Endodermal cell (in vitro differentiated cells): ENCODE measurements around the gene TMF1. TPM values are rescaled to one million over a fixed set of nuclear protein-coding genes. Genes with fewer than 3 reads are reported as not detected.
A peak's percentile ranks its signal among the peaks of the same experiment; 100 is the strongest.

Experiments used
- DNase-seq: peaks from one replicate; pipeline ENCODE4 v3.0.0-alpha.2; 2017
- H3K27ac ChIP-seq: 2 replicates; pipeline ENCODE4 v1.5.1; 2013; ENCODE audit warnings: mild to moderate bottlenecking, low read depth, low read length, moderate library complexity
- H3K27me3 ChIP-seq: 2 replicates; pipeline ENCODE4 v1.6.1; 2013; ENCODE audit warnings: mild to moderate bottlenecking, low read length, moderate library complexity; ENCODE audit not compliant: insufficient read depth, control insufficient read depth, poor library complexity, severe bottlenecking
- H3K36me3 ChIP-seq: 2 replicates; pipeline ENCODE4 v1.7.0; 2013; ENCODE audit warnings: mild to moderate bottlenecking, low read length, moderate library complexity; ENCODE audit not compliant: control insufficient read depth, insufficient read depth
- H3K4me1 ChIP-seq: one replicate; pipeline ENCODE4 v1.7.0; 2013; ENCODE audit warnings: low read length; ENCODE audit not compliant: control insufficient read depth, insufficient read depth
- H3K4me3 ChIP-seq: 2 replicates; pipeline ENCODE4 v1.5.1; 2013; ENCODE audit warnings: mild to moderate bottlenecking, low read length, moderate library complexity
- H3K9ac ChIP-seq: 2 replicates; pipeline ENCODE4 v1.6.1; 2013; ENCODE audit warnings: mild to moderate bottlenecking, low read length, moderate library complexity; ENCODE audit not compliant: poor library complexity, severe bottlenecking; ENCODE audit errors: extremely low read depth
- H3K9me3 ChIP-seq: 2 replicates; pipeline ENCODE4 v1.6.1; 2013; ENCODE audit warnings: mild to moderate bottlenecking, low read length, moderate library complexity; ENCODE audit not compliant: control insufficient read depth
- H3K27ac Mint-ChIP-seq: 2 replicates; pipeline ENCODE4 v1.8.0; 2020; ENCODE audit warnings: mixed read lengths
- H3K27me3 Mint-ChIP-seq: 2 replicates; pipeline ENCODE4 v1.8.0; 2021; ENCODE audit warnings: mild to moderate bottlenecking, mixed read lengths; ENCODE audit not compliant: insufficient read depth
- H3K36me3 Mint-ChIP-seq: 2 replicates; pipeline ENCODE4 v1.8.0; 2020; ENCODE audit warnings: low read depth, mixed read lengths
- H3K4me1 Mint-ChIP-seq: 2 replicates; pipeline ENCODE4 v1.8.0; 2020; ENCODE audit warnings: mixed read lengths
- H3K4me3 Mint-ChIP-seq: 2 replicates; pipeline ENCODE4 v1.8.0; 2020; ENCODE audit warnings: mild to moderate bottlenecking, moderate library complexity, mixed read lengths
- H3K9me3 Mint-ChIP-seq: 2 replicates; pipeline ENCODE4 v1.8.0; 2020; ENCODE audit warnings: mild to moderate bottlenecking, mixed read lengths
- CTCF ChIP-seq: fragments of 200-600 bp; sonication (generic); conservative IDR thresholded peaks from 2 replicates; pipeline ENCODE4 v1.5.0; 2021; ENCODE audit warnings: antibody characterized with exemption, mild to moderate bottlenecking
- WGBS, 2 experiments: methylation state at CpG; one replicate each; pipeline versions ENCODE4 v1.1.5 to v1.1.7; 2013; ENCODE audit warnings: missing lambda C conversion rate in 2 of 2, mixed read lengths in 1 of 2; ENCODE audit not compliant: insufficient coverage in 1 of 2, insufficient read length in 1 of 2; 5-methylcytosine and 5-hydroxymethylcytosine counted together
- total RNA-seq, 2 donors: library from RNA; stranded (reverse); fragmentation: NEBNext Ultra II Directional in 1 of 2; extraction: Animal tissue kit (Norgen Biotek cat#: 25700) in 1 of 2; gene quantifications; 2 replicates in 1 of 2; 3 replicates in 1 of 2; pipeline ENCODE4 v1.2.1, GENCODE V29; 2021

TMF1 gene
- total RNA-seq, 2 donors from 2014 or later, result 25.6 to 31.3 TPM

GRCh38 chr3:69096299-69096698 lies 44.2 kb upstream of the TMF1 start:
- no peaks in the 10 kb centered on the region for H3K9me3 Mint-ChIP-seq
- no peak overlapping the region for H3K27ac Mint-ChIP-seq
- TF ChIP-seq CTCF, result no peak

GRCh38 chr3:69095636-69096035 lies 43.5 kb upstream of the TMF1 start:
- Mint-ChIP-seq H3K9me3 (no peaks in the 10 kb centered on the region), H3K36me3 (peaks cover 3% of the 10 kb centered on the region), H3K27me3 (no peaks in the 10 kb centered on the region), H3K27ac (no peak overlapping the region), H3K4me3 (no peak overlapping the region), H3K4me1 (peaks cover 5% of the 10 kb centered on the region)
- Histone ChIP-seq H3K36me3 (no peaks in the 10 kb centered on the region), H3K4me1 (no peaks in the 10 kb centered on the region), H3K27me3 (no peaks in the 10 kb centered on the region), H3K9ac (no peak overlapping the region), H3K27ac (no peak overlapping the region), H3K4me3 (no peak overlapping the region), H3K9me3 (no peaks in the 10 kb centered on the region)
- no peak for DNase-seq
- 73 to 96% methylated on average over 2 to 5 of the region's 5 CpGs for WGBS, 2 experiments
- TF ChIP-seq CTCF, result no peak

More at GRCh38 chr3:69096299-69096698, 44.2 kb upstream of the TMF1 start:
- no peaks in the 10 kb centered on the region for H3K9me3 ChIP-seq
- H3K9ac ChIP-seq, result no peak overlapping the region
- H3K4me3 ChIP-seq, result no peak overlapping the region
- no peaks in the 10 kb centered on the region for H3K36me3 ChIP-seq
- peaks cover 3% of the 10 kb centered on the region for H3K36me3 Mint-ChIP-seq
- H3K27ac ChIP-seq, result no peak overlapping the region
- H3K4me1 Mint-ChIP-seq, result peaks cover 5% of the 10 kb centered on the region
- no peaks in the 10 kb centered on the region for H3K27me3 ChIP-seq
- 82 to 93% methylated on average over 2 to 5 of the region's 5 CpGs for WGBS, 2 experiments
- no peak for DNase-seq
- H3K27me3 Mint-ChIP-seq, result no peaks in the 10 kb centered on the region
- no peaks in the 10 kb centered on the region for H3K4me1 ChIP-seq
- no peak overlapping the region for H3K4me3 Mint-ChIP-seq

DNA sequence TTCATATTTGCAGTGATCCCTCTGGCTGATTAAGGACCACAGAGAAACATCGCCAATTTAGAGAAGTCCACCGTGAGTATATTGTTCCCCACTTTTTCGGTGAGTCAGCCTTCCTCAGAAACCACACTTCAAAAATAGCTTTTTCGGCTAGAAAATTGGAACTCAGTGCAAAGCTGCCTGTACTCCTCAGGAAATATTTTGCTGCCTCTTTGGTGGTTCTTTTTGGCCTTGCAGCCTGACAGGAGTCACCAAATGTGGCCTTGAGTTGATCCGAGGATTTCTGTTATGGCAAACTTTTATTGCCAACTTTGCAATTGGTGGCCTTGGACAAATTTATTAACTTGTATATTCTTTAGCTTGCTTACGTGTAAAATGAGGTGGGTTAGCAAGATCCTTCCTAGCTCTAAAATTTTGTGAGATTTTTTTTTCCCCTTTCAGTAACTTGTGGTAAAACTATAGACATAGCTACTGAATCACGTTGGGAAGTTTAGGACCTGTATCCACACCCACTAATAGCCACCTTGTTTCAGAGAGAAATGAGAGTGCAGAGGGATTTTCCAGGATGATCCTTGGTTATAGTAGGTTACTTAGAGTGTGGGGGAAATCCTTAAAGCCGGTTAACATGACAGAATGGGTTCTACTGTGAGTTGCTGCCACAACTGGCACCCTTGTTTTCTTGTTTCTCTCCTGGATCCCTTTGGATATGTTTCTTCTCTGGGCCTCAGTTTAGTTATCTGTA lies 42.5 kb upstream of the TMF1 start:
- 92 to 93% methylated on average over 5 to 8 of the region's 8 CpGs for WGBS, 2 experiments
- no peaks in the 10 kb centered on the region for H3K9me3 ChIP-seq
- H3K27me3 Mint-ChIP-seq, result no peaks in the 10 kb centered on the region
- no peaks in the 10 kb centered on the region for H3K27me3 ChIP-seq
- peak overlapping the region; percentile 20 for H3K27ac Mint-ChIP-seq
- no peaks in the 10 kb centered on the region for H3K9me3 Mint-ChIP-seq
- no peak overlapping the region for H3K4me3 Mint-ChIP-seq
- H3K27ac ChIP-seq, result no peak overlapping the region
- no peaks in the 10 kb centered on the region for H3K36me3 Mint-ChIP-seq
- peaks cover 5% of the 10 kb centered on the region for H3K4me1 Mint-ChIP-seq
- no peak overlapping the region for H3K4me3 ChIP-seq
- H3K9ac ChIP-seq, result no peak overlapping the region
- no peak for DNase-seq
- H3K36me3 ChIP-seq, result no peaks in the 10 kb centered on the region
- no peak for TF ChIP-seq CTCF
- no peaks in the 10 kb centered on the region for H3K4me1 ChIP-seq
